GM18502 (cell line): ENCODE results near the gene ARL5C.

Source experiments
- ATAC-seq: cut with Tn5 transposase; IDR thresholded peaks from one replicate; pipeline ENCODE4 v1.9.1; 2021; ENCODE audit warnings: mild to moderate bottlenecking; ENCODE audit not compliant: unreplicated experiment, poor library complexity

The ARL5C gene

DNA sequence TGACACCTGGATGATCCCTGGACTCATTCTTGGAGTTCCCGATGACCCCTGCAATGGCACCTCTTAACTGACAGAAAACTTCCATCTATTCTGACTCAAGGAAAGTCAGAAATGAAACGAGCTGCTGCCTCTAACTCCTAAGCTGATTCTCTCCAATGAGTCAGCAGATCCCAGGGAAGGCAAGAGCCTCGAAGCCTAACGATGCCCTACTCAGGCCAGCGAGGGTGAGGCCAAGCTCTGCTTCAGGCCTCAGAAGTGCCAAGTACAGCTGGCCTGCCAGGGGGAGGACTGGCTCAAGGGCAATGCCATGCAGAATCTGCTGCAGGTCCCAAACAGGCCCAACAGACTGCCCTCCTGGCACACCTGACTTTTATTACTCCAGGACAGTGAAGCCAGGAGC is 50.8 kb downstream of the ARL5C start:
- ATAC-seq = no peak

- no peak for ATAC-seq
Measured at GRCh38 chr17:39114723-39115122, 51.2 kb downstream of the ARL5C start.

- ATAC-seq = no peak
Measured at GRCh38 chr17:39113871-39114270, 52.1 kb downstream of the ARL5C start.

DNA sequence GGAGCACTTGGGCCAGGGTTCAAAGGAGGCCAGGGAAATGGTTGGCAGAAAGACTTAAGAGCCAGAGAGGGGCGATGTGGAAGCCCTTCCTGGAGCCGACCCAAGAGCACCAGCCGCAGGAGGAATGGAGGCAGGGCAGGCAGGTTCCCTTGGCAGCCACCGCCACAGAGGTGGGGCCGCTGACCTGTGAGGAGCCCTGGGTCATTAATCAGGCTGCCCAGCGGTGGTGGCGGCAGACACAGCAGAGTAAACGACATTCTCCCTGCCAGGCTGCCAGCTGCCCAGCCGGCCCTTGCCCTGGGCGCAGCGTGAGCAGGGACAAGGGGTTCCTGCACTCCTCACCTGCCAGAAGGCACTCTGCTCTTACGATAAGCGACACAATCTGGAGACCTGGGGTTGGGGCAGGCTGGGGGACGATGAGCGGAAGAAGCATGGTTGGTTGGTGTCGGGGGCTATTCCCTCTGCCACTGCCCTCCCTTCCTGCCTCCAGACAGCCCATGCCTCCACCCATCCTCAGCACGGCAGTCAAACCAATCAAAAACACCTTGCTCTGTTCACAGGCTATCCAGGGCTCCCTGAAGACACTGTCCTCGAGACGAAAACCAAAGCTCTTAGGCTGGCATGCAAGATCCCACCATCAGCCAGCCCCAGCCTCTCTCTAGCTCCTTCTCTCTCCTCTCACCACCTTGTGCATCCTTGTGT is 55.4 kb downstream of the ARL5C start:
- ATAC-seq = no peak

- ATAC-seq = no peak
Measured at GRCh38 chr17:39108461-39109375, 57.2 kb downstream of the ARL5C start.

DNA sequence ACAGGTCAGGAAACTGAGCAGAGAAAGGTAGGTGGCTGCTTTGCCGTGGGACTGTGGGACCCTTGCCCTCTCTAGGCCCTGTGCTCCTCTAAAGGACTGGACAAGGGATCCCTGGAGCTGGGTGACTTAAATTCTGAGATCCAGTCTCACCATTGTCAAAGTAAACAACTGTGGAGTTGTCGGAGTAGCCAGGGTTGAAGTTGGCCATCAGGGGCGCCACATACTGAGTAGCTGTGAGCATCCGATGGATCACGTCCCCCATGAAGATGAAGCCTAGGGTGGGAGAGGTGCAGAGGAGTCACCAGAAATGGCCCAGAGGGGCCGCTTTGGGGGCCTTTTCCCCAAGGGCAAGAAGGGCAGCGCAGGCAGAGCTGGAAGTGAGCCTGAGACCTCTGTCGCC is 58.0 kb downstream of the ARL5C start:
- ATAC-seq = no peak

DNA sequence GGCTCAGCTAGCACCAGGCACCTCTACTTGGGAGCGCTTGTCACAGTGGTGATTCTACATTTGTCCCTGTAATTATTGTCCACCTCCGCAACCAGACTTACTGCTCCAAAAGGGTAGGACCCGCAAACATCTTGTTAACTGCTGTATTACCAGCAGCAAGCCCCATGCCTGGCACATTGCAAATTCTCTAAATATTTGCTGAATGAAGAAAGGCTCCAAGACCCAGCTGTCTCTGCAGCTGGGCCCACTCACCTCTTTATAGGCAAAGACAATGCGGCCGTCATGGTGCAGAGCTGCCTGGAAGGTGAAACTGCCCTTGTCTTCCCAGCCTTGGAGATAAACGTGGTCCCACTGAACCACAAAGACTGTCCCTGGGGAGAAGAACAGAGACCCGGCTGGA is 58.8 kb downstream of the ARL5C start:
- no peak for ATAC-seq
